GM12878 (cell line): Measurements from ENCODE around the gene HOXD12. TPM values are rescaled to one million over a fixed set of nuclear protein-coding genes. Genes with fewer than 3 reads are reported as not detected.

Source experiments
- ATAC-seq: fragments of 200-7000 bp; cut with Tn5 transposase; 3 replicates; pipeline ENCODE4 v1.9.1; 2020; ENCODE audit warnings: mild to moderate bottlenecking, moderate library complexity
- BruUV-seq: library from RNA; stranded (reverse); fragments of 400-500 nt; replicated peaks from 2 replicates; lab custom pipeline; 2021; lab: Mats Ljungman, UMichigan
- CTCF ChIA-PET: fragments of 300-600 bp; sonication (Branson Sonifier 250); formaldehyde crosslinking; extraction: SDS; loops from one replicate; lab custom pipeline; 2021; ENCODE audit warnings: inconsistent platforms; lab: Yijun Ruan, JAX
- POLR2A ChIA-PET: fragments of 350-600 bp; formaldehyde crosslinking; extraction: SDS; loops from one replicate; lab custom pipeline; 2021; ENCODE audit warnings: inconsistent platforms; lab: Charles Lee
- RAD21 ChIA-PET: fragments of 300-600 bp; sonication (Branson Sonifier 250); formaldehyde crosslinking; loops from one replicate; lab custom pipeline; 2023; ENCODE audit warnings: antibody characterized with exemption; ENCODE audit not compliant: unreplicated experiment; lab: Charles Lee
- SMC1A ChIA-PET: fragments of 300-600 bp; sonication (Branson Sonifier 250); formaldehyde crosslinking; loops from one replicate; lab custom pipeline; 2023; ENCODE audit not compliant: unreplicated experiment, uncharacterized antibody; lab: Charles Lee
- DNase-seq: peaks from one replicate; pipeline ENCODE4 v3.0.0-alpha.2; 2011; ENCODE audit warnings: low read depth, low spot score
- FAIRE-seq: peaks from 3 replicates; lab custom pipeline; 2011; peaks lifted over from hg19 to GRCh38; lab: Jason Lieb, UNC
- H2AFZ ChIP-seq: 2 replicates; pipeline ENCODE4 v1.6.0; 2011; ENCODE audit warnings: low read depth, low read length, control low read depth; ENCODE audit not compliant: control insufficient read depth
- H3K27ac ChIP-seq: 2 replicates; pipeline ENCODE4 v1.5.1; 2011; ENCODE audit warnings: control low read depth; ENCODE audit not compliant: control insufficient read depth, insufficient read depth
- H3K27me3 ChIP-seq, 2 experiments: replicated peaks in 1 of 2; 2 replicates each; pipeline versions ENCODE4 v1.6.0 to v1.6.1; 2011; ENCODE audit warnings: low read length in 1 of 2; ENCODE audit not compliant: control insufficient read depth in 2 of 2, insufficient read depth in 2 of 2
- H3K36me3 ChIP-seq, 2 experiments: 2 replicates each; pipeline ENCODE4 v1.5.1; 2011; ENCODE audit warnings: low read length in 1 of 2; ENCODE audit not compliant: control insufficient read depth in 2 of 2, insufficient read depth in 2 of 2
- H3K4me1 ChIP-seq: 2 replicates; pipeline ENCODE4 v1.6.1; 2011; ENCODE audit warnings: mild to moderate bottlenecking, low read length, moderate library complexity, mixed read lengths; ENCODE audit not compliant: control insufficient read depth, insufficient read depth
- H3K4me2 ChIP-seq: 2 replicates; pipeline ENCODE4 v1.6.0; 2011; ENCODE audit warnings: control low read depth; ENCODE audit not compliant: control insufficient read depth, insufficient read depth
- H3K4me3 ChIP-seq: fragments of 200-600 bp; sonication (generic); 2 replicates; pipeline ENCODE4 v1.5.1; 2016
- H3K79me2 ChIP-seq: 2 replicates; pipeline ENCODE4 v1.6.0; 2011; ENCODE audit warnings: low read length; ENCODE audit not compliant: control insufficient read depth, insufficient read depth
- H3K9ac ChIP-seq: 2 replicates; pipeline ENCODE4 v1.8.0; 2011; ENCODE audit warnings: low read length, control low read depth, mixed read lengths; ENCODE audit not compliant: control insufficient read depth, insufficient read depth
- H3K9me3 ChIP-seq: replicated peaks from 3 replicates; pipeline ENCODE4 v1.5.1; 2011; ENCODE audit warnings: mild to moderate bottlenecking, low read length; ENCODE audit not compliant: control insufficient read depth, insufficient read depth
- H4K20me1 ChIP-seq: 2 replicates; pipeline ENCODE4 v1.6.0; 2011; ENCODE audit not compliant: control insufficient read depth, insufficient read depth
- EGR1 ChIP-seq, 2 experiments: IDR thresholded peaks; 1 replicate in 1 of 2; 2 replicates in 1 of 2; pipeline ENCODE4 v1.6.1; 2011 to 2012; ENCODE audit warnings: low read depth in 2 of 2, low read length in 2 of 2, borderline replicate concordance in 1 of 2, mild to moderate bottlenecking in 1 of 2, moderate library complexity in 1 of 2
- NBN ChIP-seq: fragments of 450-650 bp; IDR thresholded peaks from 2 replicates; pipeline ENCODE4 v1.6.1; 2016
- NFIC ChIP-seq: IDR thresholded peaks from 2 replicates; pipeline ENCODE4 v1.6.1; 2012; ENCODE audit warnings: low read depth, mild to moderate bottlenecking, inconsistent platforms, low read length, moderate library complexity
- PML ChIP-seq: IDR thresholded peaks from 2 replicates; pipeline ENCODE4 v1.6.1; 2012; ENCODE audit warnings: low read length, inconsistent platforms
- POLR2A ChIP-seq: IDR thresholded peaks from 2 replicates; pipeline ENCODE4 v1.6.1; 2011; ENCODE audit warnings: low read depth, mild to moderate bottlenecking, low read length
- RFX5 ChIP-seq: IDR thresholded peaks from 2 replicates; pipeline ENCODE4 v1.6.1; 2011; ENCODE audit warnings: low read depth, low read length, improper control_type of control experiment
- RUNX3 ChIP-seq: IDR thresholded peaks from 2 replicates; pipeline ENCODE4 v1.6.1; 2012; ENCODE audit warnings: low read length, inconsistent platforms
- STAT1 ChIP-seq: fragments of 450-650 bp; conservative IDR thresholded peaks from 2 replicates; pipeline ENCODE4 v1.6.1; 2014; ENCODE audit warnings: antibody characterized with exemption, mild to moderate bottlenecking
- TAF1 ChIP-seq: IDR thresholded peaks from 2 replicates; pipeline ENCODE4 v1.6.1; 2011; ENCODE audit warnings: mild to moderate bottlenecking, low read depth, low read length, borderline replicate concordance
- YBX1 ChIP-seq: fragments of 450-650 bp; IDR thresholded peaks from 2 replicates; pipeline ENCODE4 v1.6.1; 2016; ENCODE audit warnings: antibody characterized with exemption
- WGBS: methylation state at CpG from one replicate; pipeline ENCODE4 v1.1.6; 2016; ENCODE audit warnings: low lambda C conversion rate; ENCODE audit not compliant: insufficient replicate concordance, insufficient coverage; ENCODE audit errors: missing lambda C conversion rate; 5-methylcytosine and 5-hydroxymethylcytosine counted together
- in situ Hi-C: fragments of 300-500 bp; cut with MboI; formaldehyde crosslinking; loops from 9 replicates; pipeline ENCODE4 v1.14.3; 2018; ENCODE audit warnings: mixed read lengths
- intact Hi-C: fragments of 100-400 bp; cut with micrococcal nuclease; formaldehyde crosslinking; loops from one replicate; pipeline ENCODE4 v1.14.2; 2022; ENCODE audit not compliant: unreplicated experiment
- polyA plus RNA-seq, 11 experiments: library from polyadenylated mRNA; depleted of rRNA in 4 of 11; unstranded in 6 of 11; stranded (reverse) in 5 of 11; fragments of >200 nt; fragmentation: Nextera tagmentation in 4 of 11; fragmentation: Illumina TruSeq in 1 of 11; extraction: Ambion mirVana in 4 of 11; extraction: Trizol in 1 of 11; gene quantifications; 1 replicate in 1 of 11; 2 replicates in 10 of 11; pipeline versions ENCODE4 v1.2.1 to v1.2.3, GENCODE V29; 2011 to 2016; ENCODE audit warnings: inconsistent platforms in 2 of 11, missing spikeins in 2 of 11, low read depth in 1 of 11
- total RNA-seq, 4 experiments: library from RNA; depleted of rRNA in 3 of 4; stranded (reverse); fragments of >200 nt in 3 of 4; fragmentation: Illumina TruSeq in 1 of 4; extraction: Trizol in 1 of 4; gene quantifications; 2 replicates each; pipeline versions ENCODE4 v1.2.1 to v1.2.3, GENCODE V29; 2013 to 2021
- TF ChIP-seq, protein P1 (sequence below): fragments of 450-650 bp; IDR thresholded peaks from 2 replicates; pipeline ENCODE4 v1.6.1; 2017; ENCODE audit warnings: mild to moderate bottlenecking
- TF ChIP-seq, protein P2 (sequence below): fragments of 150-350 bp; IDR thresholded peaks from 2 replicates; pipeline ENCODE4 v1.6.1; 2014; ENCODE audit warnings: mild to moderate bottlenecking, low read depth, low read length
- TF ChIP-seq, protein P3 (sequence below), 3 experiments: IDR thresholded peaks in 2 of 3; conservative IDR thresholded peaks in 1 of 3; 2 replicates each; pipeline ENCODE4 v1.5.1; 2011; ENCODE audit warnings: low read depth in 3 of 3, low read length in 3 of 3, mild to moderate bottlenecking in 3 of 3, control low read depth in 2 of 3, moderate library complexity in 2 of 3, inconsistent platforms in 1 of 3, mixed read lengths in 1 of 3; ENCODE audit not compliant: control insufficient read depth in 2 of 3, insufficient read depth in 1 of 3; ENCODE audit errors: extremely low read depth in 1 of 3

The HOXD12 gene
- total and polyA plus RNA-seq, 10 of the 15 experiments (the other 5 are each of a cell fraction or from before 2014, with no cell fraction given): not detected

DNA sequence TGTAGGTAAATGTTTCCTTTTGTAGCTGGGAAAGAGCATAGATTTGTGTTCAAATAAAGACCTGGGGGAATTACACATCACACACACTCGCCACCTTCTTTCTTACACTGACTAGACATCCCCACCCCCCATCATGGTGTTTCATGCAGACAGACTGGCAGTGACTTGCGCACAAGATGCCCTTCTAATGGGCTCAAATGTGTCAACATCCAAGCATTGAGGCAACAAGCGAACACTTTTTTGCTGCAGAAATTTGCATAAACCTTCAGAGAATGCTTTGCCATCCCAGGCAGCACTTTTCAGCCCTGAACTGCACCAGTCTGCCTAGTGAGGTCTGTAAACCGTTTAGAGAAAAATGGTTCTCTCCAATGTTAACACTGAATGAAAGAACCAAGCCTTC lies 34.4 kb downstream of the HOXD12 start:
- SMC1A ChIA-PET: interaction anchor here (0.9 to 3.2 kb wide), 2 partner anchors 420 to 1014 kb away, joined by 3 to 13 read pairs; no protein-coding TSS in a partner anchor
- BruUV-seq: no TSS peak
- no peak for ATAC-seq

DNA sequence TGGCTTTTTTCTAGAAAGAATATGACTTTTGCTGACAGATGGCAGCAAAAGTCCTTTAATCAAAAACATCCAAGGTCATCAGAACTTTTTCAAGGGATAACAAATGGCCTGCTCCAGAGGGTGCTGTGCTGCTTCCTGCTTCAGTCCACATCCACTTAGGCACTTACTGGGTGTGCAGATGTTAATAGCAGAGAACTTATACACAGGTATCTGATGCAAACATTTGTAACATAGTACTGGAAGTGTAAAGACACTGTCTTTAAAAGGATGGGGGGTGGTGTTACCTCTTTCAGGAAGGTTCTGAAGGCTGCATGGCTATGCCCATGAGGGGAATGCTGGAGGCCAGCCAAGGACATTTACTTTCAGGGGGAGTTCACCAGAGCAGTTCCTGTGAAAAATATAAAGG lies 35.4 kb downstream of the HOXD12 start:
- Histone ChIP-seq H3K9me3 (no peaks in the 10 kb centered on the region; the same call in 2 of the 3 replicates), H3K4me1 (no peaks in the 10 kb centered on the region), H3K9ac (no peak overlapping the region), H3K79me2 (no peaks in the 10 kb centered on the region), H3K27me3 (peaks cover 5 to 28% of the 10 kb centered on the region in 2 experiments), H3K36me3 (no peaks in the 10 kb centered on the region), H3K4me2 (no peak overlapping the region), H3K4me3 (no peak overlapping the region), H4K20me1 (no peaks in the 10 kb centered on the region), H2AFZ (no peak overlapping the region), H3K27ac (no peak overlapping the region)
- RAD21 ChIA-PET: interaction anchor here (0.8 kb wide), 1 partner anchor 519 kb away, joined by 3 read pairs; no protein-coding TSS in a partner anchor
- POLR2A ChIA-PET: no interaction called here
- DNase-seq (no peak), FAIRE-seq (no peak), ATAC-seq (no peak)
- CTCF ChIA-PET: no interaction called here
- intact Hi-C loops (no loop called here), in situ Hi-C loops (loop anchor here (25.0 kb wide), 1 partner anchor 1202 kb away; no protein-coding TSS in a partner anchor)
- BruUV-seq: no TSS peak
- SMC1A ChIA-PET: no interaction called here
- TF ChIP-seq YBX1: no peak
- no peak for TF ChIP-seq RUNX3
- TF ChIP-seq NFIC: no peak
- TF ChIP-seq STAT1: no peak
- no peak for TF ChIP-seq TAF1
- no peak for TF ChIP-seq EGR1 (IDR thresholded peaks at IDR 0.05; ENCODE audit: borderline replicate concordance in 1 of 2, low read depth in 2 of 2, low read length in 2 of 2)
- TF ChIP-seq, protein P1, sequence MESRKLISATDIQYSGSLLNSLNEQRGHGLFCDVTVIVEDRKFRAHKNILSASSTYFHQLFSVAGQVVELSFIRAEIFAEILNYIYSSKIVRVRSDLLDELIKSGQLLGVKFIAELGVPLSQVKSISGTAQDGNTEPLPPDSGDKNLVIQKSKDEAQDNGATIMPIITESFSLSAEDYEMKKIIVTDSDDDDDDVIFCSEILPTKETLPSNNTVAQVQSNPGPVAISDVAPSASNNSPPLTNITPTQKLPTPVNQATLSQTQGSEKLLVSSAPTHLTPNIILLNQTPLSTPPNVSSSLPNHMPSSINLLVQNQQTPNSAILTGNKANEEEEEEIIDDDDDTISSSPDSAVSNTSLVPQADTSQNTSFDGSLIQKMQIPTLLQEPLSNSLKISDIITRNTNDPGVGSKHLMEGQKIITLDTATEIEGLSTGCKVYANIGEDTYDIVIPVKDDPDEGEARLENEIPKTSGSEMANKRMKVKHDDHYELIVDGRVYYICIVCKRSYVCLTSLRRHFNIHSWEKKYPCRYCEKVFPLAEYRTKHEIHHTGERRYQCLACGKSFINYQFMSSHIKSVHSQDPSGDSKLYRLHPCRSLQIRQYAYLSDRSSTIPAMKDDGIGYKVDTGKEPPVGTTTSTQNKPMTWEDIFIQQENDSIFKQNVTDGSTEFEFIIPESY: no peak
- TF ChIP-seq, protein P2, sequence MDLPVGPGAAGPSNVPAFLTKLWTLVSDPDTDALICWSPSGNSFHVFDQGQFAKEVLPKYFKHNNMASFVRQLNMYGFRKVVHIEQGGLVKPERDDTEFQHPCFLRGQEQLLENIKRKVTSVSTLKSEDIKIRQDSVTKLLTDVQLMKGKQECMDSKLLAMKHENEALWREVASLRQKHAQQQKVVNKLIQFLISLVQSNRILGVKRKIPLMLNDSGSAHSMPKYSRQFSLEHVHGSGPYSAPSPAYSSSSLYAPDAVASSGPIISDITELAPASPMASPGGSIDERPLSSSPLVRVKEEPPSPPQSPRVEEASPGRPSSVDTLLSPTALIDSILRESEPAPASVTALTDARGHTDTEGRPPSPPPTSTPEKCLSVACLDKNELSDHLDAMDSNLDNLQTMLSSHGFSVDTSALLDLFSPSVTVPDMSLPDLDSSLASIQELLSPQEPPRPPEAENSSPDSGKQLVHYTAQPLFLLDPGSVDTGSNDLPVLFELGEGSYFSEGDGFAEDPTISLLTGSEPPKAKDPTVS: no peak
- TF ChIP-seq, protein P3, sequence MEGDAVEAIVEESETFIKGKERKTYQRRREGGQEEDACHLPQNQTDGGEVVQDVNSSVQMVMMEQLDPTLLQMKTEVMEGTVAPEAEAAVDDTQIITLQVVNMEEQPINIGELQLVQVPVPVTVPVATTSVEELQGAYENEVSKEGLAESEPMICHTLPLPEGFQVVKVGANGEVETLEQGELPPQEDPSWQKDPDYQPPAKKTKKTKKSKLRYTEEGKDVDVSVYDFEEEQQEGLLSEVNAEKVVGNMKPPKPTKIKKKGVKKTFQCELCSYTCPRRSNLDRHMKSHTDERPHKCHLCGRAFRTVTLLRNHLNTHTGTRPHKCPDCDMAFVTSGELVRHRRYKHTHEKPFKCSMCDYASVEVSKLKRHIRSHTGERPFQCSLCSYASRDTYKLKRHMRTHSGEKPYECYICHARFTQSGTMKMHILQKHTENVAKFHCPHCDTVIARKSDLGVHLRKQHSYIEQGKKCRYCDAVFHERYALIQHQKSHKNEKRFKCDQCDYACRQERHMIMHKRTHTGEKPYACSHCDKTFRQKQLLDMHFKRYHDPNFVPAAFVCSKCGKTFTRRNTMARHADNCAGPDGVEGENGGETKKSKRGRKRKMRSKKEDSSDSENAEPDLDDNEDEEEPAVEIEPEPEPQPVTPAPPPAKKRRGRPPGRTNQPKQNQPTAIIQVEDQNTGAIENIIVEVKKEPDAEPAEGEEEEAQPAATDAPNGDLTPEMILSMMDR (IDR thresholded peaks at IDR 0.05 in 2 of 3, conservative IDR thresholded peaks at IDR 0.05 in 1 of 3; ENCODE audit: control insufficient read depth in 2 of 3, extremely low read depth in 1 of 3, insufficient read depth in 1 of 3, low read depth in 3 of 3, low read length in 3 of 3): no peak
- TF ChIP-seq RFX5: no peak

More for the DNA sequence above, 34.4 kb downstream of the HOXD12 start:
- no peak overlapping the region for H3K4me3 ChIP-seq
- no peak for DNase-seq
- H3K9me3 ChIP-seq: no peaks in the 10 kb centered on the region; the same call in 2 of the 3 replicates
- H3K27me3 ChIP-seq: peaks cover 7 to 26% of the 10 kb centered on the region in 2 experiments
- H3K27ac ChIP-seq: no peak overlapping the region
- no peak overlapping the region for H3K4me2 ChIP-seq
- intact Hi-C loops: no loop called here
- H3K9ac ChIP-seq: no peak overlapping the region
- FAIRE-seq: no peak
- in situ Hi-C loops: loop anchor here (25.0 kb wide), 1 partner anchor 1203 kb away; no protein-coding TSS in a partner anchor
- no peak overlapping the region for H2AFZ ChIP-seq
- TF ChIP-seq NBN (no peak), PML (no peak), RUNX3 (no peak), POLR2A (no peak)
- no peaks in the 10 kb centered on the region for H3K36me3 ChIP-seq
- WGBS: 13% methylated on average over 4 of the region's 4 CpGs
- ChIA-PET RAD21 (interaction anchor here (0.6 to 0.8 kb wide), 2 partner anchors 504 to 520 kb away, joined by 3 to 5 read pairs; no protein-coding TSS in a partner anchor), CTCF (interaction anchor here (0.8 kb wide), 1 partner anchor 518 kb away, joined by 4 read pairs; no protein-coding TSS in a partner anchor), POLR2A (no interaction called here)
- H3K4me1 ChIP-seq: no peaks in the 10 kb centered on the region
- no peaks in the 10 kb centered on the region for H4K20me1 ChIP-seq
- H3K79me2 ChIP-seq: no peaks in the 10 kb centered on the region
